ENCODE data around the gene PALLD. TPM values are rescaled to one million over a fixed set of nuclear protein-coding genes. Genes with fewer than 3 reads are reported as not detected.

Gene PALLD
- total RNA-seq, 1 experiment from 2014 or later, result 27.6 TPM

- H3K27ac Mint-ChIP-seq (ENCODE audit: unreplicated experiment), result no peak overlapping the region
- H3K4me1 Mint-ChIP-seq (ENCODE audit: low read depth, unreplicated experiment), result peaks cover 34% of the 10 kb centered on the region
- no peaks in the 10 kb centered on the region for H3K27me3 Mint-ChIP-seq (ENCODE audit: unreplicated experiment)
- H3K4me3 Mint-ChIP-seq (ENCODE audit: low read depth, unreplicated experiment), result no peak overlapping the region
- peaks cover 4% of the 10 kb centered on the region for H3K9me3 Mint-ChIP-seq (ENCODE audit: low read depth, unreplicated experiment)
- CTCF ChIA-PET, result no interaction called here
- TF ChIP-seq CTCF (IDR thresholded peaks at IDR 0.05; ENCODE audit: unreplicated experiment), result no peak
- no TSS peak for BruUV-seq (replicated peaks)
- no peak for DNase-seq
- no peaks in the 10 kb centered on the region for H3K36me3 Mint-ChIP-seq (ENCODE audit: insufficient read depth, unreplicated experiment)
- intact Hi-C loops (cut with micrococcal nuclease; ENCODE audit: unreplicated experiment), result loop anchor here (10.0 kb wide), 1 partner anchor 68 kb away; no protein-coding TSS in a partner anchor
Observed at GRCh38 chr4:168782439-168782838, 285.6 kb downstream of the PALLD start.

DNA sequence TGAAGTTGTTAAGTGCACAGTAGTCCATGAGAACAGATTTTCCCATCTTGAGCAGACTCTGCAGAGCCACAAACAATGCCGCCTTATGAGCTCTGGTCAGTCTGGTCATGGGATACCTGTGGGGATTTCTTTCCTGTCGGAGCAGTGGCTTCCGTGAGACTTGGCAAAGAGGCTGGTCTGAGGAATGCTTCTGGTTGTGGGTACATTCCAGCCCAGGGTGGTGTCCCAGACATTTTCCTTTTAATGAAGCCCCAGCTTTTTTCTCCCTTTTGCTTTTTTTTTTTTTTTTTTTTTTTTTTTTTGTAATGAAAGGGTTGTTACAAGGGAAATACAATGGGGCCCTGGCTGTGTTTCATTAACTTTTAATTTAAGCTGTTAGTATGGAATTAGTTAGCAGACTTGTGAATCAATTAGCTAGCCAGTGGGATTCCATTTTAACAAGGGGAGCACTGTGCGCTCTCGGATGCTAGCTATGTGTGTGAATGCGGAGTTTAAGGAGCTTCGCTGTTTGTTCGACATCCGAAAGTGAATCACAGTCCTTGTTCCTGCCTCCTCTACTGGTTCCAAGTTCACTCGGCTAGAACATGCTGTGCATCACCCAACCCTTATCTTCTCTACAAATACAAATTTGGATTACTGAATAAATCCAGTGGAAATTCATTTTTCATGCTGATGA, 288.1 kb downstream of the PALLD start:
- peaks cover 4% of the 10 kb centered on the region for H3K9me3 Mint-ChIP-seq (ENCODE audit: low read depth, unreplicated experiment)
- H3K27ac Mint-ChIP-seq (ENCODE audit: unreplicated experiment), result peak overlapping the region; percentile 90
- H3K4me3 Mint-ChIP-seq (ENCODE audit: low read depth, unreplicated experiment), result peak overlapping the region; percentile 13
- peaks cover 29% of the 10 kb centered on the region for H3K4me1 Mint-ChIP-seq (ENCODE audit: low read depth, unreplicated experiment)
- TF ChIP-seq CTCF (IDR thresholded peaks at IDR 0.05; ENCODE audit: unreplicated experiment), result no peak
- no peaks in the 10 kb centered on the region for H3K36me3 Mint-ChIP-seq (ENCODE audit: insufficient read depth, unreplicated experiment)
- no peaks in the 10 kb centered on the region for H3K27me3 Mint-ChIP-seq (ENCODE audit: unreplicated experiment)
- CTCF ChIA-PET, result interaction anchor here (0.6 to 1.0 kb wide), 9 partner anchors 12 to 777 kb away, joined by 3 to 8 read pairs (median 4); no protein-coding TSS in a partner anchor
- intact Hi-C loops (cut with micrococcal nuclease; ENCODE audit: unreplicated experiment), result loop anchor here (10.0 kb wide), 1 partner anchor 70 kb away; no protein-coding TSS in a partner anchor
- BruUV-seq (replicated peaks), result no TSS peak
- peak; percentile 71 for DNase-seq

GRCh38 chr4:168787334-168787733, 290.5 kb downstream of the PALLD start:
- H3K27ac Mint-ChIP-seq (ENCODE audit: unreplicated experiment), result peak overlapping the region; percentile 61
- H3K4me1 Mint-ChIP-seq (ENCODE audit: low read depth, unreplicated experiment), result peaks cover 29% of the 10 kb centered on the region

More at GRCh38 chr4:168787334-168787733, 290.5 kb downstream of the PALLD start:
- TF ChIP-seq CTCF (IDR thresholded peaks at IDR 0.05; ENCODE audit: unreplicated experiment), result no peak
- CTCF ChIA-PET, result interaction anchor here (0.6 kb wide), 1 partner anchor 84 kb away, joined by 3 read pairs; no protein-coding TSS in a partner anchor
- H3K4me3 Mint-ChIP-seq (ENCODE audit: low read depth, unreplicated experiment), result peak overlapping the region; percentile 19
- peaks cover 4% of the 10 kb centered on the region for H3K9me3 Mint-ChIP-seq (ENCODE audit: low read depth, unreplicated experiment)
- DNase-seq, result no peak
- BruUV-seq (replicated peaks), result no TSS peak
- no peaks in the 10 kb centered on the region for H3K36me3 Mint-ChIP-seq (ENCODE audit: insufficient read depth, unreplicated experiment)
- H3K27me3 Mint-ChIP-seq (ENCODE audit: unreplicated experiment), result no peaks in the 10 kb centered on the region
- intact Hi-C loops (cut with micrococcal nuclease; ENCODE audit: unreplicated experiment), result loop anchor here (10.0 kb wide), 1 partner anchor 73 kb away; no protein-coding TSS in a partner anchor

Data from Calu3 (cell line).